Inflammatory macrophage treated with lipopolysaccharide for 4 hours (primary cell): ENCODE data around the gene PACSIN1.
"Not testable (repeated sequence)": the region's sequence is repeated elsewhere in the genome, so short reads cannot be mapped to it uniquely, and the experiment has no call there.

Experiments
- DNase-seq: peaks from one replicate; pipeline ENCODE4 v3.0.0-alpha.2; 2020

PACSIN1 gene

DNA sequence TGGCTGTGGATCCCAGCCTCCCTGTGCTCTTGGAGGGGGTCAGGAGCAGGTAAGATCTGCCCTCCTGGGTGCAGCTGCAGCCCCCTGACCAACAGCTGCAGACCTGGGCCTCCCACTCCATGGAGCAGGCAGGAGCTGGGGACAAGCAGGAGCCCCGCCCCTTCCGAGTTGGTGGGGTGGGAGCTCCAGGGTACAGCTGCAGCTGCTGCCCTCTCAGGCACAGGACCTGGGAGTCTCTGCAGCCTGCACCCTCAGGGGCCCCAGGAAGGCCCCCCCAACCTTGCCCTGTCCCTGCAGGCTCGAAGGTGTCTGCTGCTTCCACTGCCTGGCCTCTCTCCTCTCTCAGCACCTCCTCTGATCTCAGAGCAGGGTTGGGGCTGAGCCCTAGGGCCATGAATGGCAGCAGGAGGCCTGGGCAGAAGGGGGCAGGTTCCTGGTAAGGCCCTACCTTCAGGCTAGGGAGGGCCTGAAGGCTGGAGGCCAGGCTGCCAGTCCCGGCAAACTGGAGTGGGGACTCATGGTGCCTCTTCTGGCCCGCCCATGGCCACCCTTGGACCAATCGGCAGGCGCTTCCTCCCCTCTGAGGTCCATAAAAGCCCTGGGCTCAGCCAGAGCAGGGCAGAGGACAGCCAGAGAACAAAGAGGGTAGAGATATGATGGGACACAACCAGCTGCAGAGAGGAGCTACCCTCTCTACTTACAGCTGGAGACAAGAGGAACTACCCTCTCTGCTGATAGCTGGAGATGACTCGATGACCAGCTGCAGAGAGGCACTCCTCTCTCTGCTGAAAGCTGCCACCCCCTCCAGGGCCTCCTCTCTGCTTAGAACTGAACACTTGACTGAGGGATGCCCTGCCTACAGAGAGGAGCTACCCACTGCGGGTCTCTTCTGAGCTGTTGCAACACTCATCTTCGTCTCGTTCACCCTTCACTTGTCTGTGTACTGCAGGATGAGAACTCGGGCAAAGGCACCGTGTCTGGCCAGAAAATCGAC, 7.8 kb upstream of the PACSIN1 start:
- DNase-seq: peak; percentile 30

DNA sequence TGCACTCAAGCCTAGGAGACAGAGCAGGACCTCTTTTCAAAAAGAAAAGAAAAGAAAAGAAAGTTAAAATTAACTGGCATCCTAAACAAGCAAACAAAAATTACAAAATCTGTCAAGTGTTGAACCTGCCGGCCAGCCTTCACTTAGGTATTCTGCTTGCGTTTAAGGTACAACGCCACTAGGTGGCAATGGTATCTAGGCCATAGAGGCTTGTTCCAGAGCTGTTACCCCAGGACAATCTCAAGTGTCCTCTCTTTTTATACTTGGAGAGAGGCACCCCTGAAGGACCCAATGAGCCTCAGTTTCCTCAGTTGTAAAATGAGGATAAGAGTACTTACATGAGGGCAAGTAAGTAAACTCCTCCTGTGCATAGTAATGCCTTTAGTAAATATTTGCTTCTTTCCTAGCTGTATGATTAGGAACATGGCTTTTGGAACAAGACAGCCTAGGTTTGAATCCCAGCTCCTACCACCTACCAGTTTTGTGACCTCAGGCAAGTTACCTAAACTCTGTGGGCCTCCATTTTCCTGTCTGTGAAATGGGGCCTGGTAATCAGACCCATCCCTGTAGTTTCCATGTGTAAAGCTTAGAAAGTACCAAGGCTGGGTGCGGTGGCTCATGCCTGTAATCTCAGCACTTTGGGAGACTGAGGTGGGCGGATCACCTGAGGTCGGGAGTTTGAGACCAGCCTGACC, 5.8 kb upstream of the PACSIN1 start:
- peak; percentile 65 for DNase-seq

DNA sequence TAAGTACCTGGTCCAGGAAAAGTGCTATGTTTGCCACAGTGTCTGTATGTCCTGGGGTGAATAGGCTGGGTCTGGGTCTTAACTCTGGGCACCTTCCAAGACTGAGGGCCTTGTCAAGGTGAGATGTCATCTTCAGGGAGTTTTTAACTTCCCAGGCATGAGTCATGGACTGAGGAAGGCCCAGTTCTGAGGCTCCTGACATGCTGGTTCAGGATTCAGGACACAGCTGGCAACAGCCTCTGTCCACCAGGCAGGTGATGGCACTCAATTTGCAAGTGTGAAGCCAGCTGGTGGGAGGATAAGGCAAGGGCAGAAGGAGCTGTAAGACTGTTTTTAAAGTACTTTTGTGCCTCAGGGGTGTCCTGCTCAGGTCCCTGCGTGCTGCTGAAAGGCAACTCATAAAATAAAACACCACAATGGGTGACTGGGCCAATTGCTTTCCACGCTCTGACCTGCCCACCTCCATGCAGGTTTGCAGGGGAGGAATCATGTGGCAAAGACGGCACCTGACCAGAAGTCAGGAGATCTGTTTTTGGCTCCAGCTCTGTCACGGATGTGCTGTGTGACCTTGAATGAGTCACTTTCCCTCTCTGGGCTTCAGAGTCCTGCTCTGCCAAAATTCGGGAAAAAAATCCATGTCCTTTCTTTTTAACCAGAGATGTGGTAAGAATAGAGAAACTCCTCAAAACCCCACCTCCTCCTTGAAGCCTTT, 4.9 kb upstream of the PACSIN1 start:
- no peak for DNase-seq

DNA sequence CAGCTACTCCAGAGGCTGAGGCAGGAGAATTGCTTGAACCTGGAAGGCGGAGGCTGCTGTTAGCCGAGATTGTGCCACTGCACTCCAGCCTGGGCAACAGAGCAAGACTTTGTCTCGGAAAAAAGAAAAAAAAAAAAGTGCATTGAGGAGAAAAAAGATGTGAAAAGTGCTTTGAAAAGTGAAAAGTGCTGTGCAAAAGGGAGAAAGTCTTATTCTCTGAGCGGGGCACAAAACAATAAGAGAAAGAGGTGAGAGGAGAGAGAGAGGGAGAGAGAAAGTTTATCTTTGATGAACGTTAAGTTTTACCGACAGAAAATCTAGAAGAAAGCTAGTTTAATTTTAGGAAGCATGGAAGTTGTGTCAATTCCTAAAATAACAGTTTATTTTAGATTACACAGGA, 3.9 kb upstream of the PACSIN1 start:
- no peak for DNase-seq

DNA sequence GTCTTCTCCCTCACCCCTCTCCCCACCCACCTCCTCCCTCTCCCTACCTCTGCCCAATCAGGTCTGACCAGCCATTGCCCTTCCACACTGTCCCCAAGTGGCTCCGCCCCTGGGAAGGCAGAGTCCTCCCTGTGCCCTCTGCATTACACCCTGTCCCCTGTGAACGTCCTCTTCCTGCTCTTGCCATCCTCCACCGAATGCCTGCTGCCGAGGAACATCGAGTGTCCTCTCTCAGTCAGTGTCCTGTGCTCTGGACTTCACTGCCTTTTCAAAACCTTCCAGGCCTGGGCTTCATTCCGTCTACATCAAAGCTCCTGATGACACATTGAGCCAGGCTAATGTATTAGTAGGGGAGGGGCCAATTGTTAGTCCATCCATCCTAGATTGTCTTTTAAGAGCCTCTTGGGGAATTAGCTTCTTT, 3.3 kb upstream of the PACSIN1 start:
- DNase-seq: peak; percentile 18

DNA sequence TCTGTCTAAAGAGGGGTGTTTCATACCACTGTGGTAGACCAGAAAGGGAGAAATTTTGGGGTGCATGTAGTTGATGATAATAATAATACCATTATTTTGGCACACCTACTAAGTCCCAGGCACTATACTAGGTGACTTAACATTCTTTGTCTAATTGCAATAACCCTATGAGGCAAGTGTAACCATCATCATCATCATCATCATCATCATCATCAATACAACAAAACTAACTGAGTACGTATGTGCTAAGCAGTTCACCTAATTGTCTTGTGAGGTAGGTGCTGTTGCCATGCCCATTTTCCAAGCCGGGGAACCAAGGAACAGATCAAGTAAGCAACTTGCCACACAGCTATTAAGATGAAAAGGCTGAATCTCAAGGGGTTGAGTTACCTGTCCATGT, 2.6 kb upstream of the PACSIN1 start:
- no peak for DNase-seq

DNA sequence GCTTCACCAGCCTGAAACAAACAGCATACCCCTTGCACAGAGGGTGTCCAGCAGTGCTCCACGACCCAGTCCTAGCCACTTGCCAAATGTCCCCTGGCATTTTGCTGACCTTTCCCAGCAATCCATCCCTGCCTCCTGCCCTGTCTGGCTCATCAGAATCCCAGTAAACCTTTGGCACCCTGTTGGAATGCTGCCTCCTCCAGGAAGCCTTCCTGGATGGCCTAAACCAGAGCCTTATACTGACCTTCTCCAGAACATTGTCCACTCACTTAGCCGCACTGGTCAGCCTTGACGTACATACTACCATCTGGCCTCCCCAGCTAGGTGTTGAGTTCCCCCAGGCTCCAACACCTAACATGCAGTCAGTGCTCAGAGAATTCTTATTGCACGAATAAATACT, 2.0 kb upstream of the PACSIN1 start:
- no peak for DNase-seq

DNA sequence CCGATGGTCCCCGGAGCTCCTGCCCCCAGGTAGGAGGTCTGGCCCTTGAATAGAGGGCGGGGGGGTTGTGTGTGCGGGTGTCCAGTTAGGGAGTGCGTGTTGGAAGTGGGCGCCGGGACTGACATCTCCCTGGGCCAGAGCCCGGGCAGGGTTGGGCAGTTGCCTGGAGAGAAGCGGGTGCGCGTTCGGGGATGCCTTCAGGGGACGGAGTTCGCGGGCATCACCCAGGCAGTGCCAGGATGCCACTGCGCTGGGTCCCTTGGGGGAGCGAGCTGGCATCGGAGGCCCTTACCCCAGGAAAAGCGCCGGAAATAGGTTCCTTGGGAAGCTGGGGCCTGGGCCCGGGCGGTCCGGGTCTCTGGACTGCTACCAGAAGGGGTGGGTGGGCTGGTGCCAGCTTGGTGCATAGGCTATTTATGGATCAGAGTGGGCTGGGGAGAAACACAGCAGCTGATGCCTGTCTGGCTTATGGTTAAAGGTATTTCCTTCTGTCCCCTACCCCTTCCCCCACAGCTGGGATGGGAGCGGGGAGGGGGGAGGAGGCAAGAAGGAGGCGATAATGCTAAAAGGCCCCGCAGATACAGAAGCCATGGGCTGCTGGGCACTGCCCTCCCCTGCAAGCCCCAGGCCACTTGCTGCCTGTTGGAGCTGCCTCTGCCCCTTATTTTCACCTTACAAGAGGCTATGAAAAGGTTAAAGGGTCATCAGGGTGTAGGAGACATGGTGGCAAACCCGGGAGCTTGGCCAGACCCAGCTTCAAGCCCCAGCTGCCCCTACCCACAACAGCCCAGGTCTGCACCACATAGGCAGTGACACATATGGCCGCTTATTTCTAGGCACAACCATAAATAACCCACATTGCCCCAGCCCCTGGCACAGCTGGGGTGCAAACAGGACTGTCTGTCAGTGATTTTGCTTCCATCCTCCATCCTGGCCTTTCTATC, 638 bp downstream of the PACSIN1 start:
- no peak for DNase-seq

DNA sequence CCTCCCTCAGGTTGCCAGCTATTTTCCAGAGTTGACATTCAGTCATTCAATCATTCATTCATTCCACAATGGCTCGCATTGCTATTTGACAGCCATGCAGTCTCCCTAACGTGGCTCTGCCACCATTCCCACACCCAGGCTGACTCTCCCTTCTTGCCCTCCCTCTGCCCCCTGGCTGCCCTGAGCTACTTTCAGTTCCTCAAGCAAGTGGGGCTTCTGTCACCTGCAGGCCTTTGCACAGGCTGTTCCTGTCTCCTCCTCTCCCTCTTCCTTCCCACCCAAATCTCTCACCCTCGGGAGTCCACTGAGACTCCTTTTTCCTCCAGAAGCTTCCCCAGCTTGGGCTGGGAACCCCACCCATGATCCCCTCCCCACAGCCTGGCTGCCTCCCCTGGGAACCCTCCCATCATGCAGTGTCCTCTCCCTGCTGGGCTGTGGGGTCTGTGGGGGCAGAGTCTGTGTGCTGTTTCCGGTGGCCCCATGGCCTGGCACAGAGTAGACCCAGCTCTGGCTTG, 2.6 kb downstream of the PACSIN1 start:
- peak; percentile 10 for DNase-seq

DNA sequence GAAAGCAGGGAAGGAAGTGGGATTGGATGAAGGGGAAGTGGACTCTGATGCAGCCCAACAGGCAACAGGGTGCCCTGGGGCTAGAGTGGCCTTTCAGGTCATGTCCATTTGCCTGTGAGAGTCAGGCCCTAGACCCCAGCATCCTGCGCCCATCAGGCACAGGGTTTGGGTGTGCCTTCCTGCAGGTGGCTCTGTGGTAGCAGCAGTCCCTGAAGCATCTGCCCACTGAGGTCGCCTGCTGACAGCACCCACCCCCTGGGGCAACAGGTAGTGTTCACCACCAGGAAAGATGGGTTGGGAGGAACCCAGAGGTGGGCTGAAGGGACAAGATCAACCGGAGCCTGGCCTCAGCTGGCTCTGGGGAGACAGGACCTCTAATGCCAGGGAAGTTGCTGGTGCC, 3.6 kb downstream of the PACSIN1 start:
- no peak for DNase-seq

DNA sequence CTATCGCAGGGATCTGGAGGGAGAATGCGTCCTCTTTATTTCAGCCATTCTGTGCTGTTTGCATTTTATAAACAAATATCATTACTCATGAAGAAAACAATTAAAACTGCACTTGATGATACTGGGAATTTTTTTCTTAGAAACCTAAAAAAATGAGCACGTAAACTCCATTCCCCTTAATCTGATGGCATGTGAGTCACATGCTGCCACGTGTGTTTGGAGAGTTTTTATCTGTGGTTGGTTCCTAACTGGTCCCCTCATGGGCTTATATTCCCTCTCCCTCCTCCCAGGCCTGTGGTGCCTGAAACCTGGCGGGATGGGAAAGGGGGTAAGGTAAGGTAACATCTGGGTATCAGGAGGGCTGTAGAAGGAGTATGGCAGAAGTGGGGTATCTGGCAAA, 6.5 kb downstream of the PACSIN1 start:
- no peak for DNase-seq

DNA sequence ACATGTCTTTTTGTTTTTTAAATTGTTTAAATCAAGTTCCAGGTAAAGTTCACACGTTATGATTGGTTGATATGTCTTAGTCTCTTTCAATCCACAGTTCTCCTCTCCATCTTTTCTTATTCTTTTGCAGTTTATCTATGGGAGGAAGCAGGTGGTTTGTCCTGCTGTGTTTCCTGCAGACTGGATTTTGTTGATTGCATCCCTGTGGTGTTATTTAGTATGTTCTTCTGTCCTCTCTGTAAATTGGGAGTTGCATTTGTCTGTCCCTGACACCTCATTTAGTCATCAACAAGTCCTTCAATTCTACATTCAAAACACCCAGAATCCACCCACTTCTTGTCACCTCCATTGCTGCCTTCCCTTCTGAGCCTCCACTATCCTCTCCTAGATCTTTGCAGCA, 8.1 kb downstream of the PACSIN1 start:
- no peak for DNase-seq

DNA sequence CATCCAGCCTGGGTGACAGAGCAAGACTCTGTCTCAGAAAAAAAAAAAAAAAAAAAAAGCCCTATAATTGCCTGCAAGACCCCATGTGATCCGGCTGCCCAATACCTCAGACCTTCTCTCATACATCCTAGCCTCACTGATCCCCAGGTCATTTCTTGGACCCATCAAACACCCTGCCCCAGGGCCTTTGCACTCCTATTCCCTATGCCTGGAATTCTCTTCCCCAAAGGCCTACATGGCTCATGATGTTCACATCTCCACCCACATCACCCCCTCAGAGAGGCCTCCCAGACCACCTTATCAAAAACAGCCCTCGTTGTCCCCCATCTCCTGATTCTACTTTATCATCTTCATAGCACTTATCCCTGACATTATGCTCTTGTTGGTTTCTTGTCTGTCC, 8.9 kb downstream of the PACSIN1 start:
- no peak for DNase-seq

DNA sequence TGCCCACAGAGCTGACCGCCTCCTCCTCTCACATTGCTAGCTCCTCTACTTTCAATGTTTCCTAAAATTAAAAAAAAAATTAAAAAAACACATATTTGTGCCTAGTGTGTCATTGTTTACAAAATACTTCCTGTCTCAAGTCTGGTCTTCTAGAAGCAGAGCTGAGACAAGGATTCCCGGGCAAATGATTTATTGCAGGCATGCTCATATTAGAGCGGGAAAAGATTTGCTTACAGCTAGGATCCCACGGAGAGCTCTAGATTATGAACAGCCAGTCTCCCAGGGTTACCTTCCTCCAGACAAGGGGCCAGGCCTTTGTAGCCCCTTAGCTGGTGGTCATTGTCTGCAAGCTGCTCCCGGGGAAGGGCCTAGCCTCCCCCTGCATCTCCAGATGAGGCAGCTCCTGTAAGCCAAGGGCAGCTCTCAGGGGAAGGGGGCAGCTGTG, 9.4 kb downstream of the PACSIN1 start:
- DNase-seq: no peak

DNA sequence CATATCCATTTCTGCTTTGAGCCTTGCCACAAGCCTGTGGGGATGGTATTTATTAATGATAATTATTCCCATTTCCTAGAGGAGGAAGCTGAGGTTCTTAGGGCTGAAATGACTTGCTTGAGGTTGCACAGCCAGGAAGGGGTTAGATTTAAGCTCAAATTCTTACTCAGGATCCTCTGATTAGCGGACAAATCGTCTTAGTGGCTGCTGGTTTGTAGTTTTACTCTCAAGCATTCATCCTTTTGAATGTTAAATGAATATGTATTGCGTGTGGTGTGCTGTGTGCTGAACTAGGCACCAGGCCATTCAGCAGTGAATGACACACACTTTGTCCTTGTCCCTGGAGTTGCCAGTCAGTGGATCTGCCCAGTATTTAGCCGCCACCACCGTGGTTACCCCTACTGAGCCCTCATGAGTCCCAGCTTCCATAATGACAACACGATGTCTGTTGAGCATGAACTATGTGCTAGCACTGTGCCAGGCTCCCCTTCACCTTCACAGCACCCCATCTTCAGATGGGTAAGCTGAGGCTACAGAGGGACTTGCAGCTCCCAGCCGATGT, 10.0 kb downstream of the PACSIN1 start:
- DNase-seq: no peak

DNA sequence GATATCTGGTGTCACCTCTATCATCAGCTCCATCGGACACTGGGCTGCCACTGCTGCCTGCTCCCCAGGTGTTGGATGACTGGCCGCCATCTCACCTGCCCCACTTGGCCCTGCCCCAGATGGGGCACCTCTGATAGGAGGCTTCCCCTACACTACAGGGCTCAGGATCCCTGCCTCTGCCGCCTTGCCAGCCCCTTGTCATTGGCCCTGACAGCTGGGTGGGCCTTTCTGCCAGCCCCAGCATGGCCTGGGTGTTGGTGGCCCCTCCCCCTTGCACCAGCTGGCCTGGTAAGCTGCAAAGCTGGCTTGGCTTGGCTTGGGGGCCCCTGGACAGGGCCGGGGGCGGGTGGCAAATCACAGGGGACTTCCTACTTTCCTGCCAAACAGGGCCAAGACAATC, 10.6 kb downstream of the PACSIN1 start:
- DNase-seq: no peak

DNA sequence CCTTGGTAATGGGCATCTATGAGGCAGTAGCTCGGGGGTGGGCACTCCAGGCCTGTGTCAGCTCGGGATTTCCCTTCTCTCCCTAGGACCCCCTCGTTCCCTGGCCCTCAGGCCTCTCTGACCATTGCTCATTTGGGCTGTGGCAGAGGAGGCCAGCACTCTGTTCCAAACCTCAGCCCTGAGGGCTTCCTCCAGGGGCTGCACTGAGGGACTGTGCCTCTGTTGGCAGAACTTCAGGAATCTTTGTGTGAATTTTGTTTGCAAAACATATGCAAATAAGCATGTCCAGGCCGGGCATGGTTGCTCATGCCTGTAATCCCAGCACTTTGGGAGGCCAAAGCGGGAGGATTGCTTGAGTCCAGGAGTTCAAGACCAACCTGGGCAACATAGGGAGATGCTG, 11.0 kb downstream of the PACSIN1 start:
- DNase-seq: no peak

DNA sequence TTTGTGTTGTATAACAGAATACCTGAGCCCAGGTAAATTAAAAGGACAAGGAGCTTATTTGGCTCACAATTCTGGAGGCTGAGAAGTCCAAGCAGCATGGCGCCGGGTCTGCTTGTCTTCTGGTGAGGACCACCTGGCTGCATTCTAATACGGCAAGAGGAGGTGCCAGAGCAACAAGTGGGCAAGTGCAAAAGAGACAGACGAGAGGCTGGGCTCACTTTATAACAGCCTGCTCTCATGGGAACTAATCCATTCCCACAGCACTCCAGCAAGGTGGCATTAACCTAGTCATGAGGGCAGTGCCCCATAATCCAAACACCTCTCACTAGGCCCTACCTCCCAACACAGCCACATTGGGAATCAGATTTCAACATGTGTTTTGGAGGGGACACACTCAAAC, 12.9 kb downstream of the PACSIN1 start:
- DNase-seq: no peak

DNA sequence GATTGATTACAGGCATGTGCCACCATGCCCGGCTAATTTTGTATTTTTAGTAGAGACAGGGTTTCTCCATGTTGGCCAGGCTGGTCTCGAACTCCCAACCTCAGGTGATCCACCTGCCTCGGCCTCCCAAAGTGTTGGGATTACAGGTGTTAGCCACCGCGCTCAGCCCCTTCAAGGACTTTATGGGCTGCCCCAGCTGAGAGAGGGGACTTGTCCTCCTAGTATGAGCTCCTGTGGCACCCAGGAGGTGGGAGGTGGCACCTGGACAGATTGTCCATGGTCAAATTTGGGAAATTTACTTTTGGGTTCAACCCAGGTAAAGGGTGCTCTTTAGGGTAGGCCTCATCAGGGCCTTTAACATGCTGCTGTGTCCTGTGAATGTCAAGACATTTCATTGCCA, 17.9 kb downstream of the PACSIN1 start:
- DNase-seq: not testable (repeated sequence)

DNA sequence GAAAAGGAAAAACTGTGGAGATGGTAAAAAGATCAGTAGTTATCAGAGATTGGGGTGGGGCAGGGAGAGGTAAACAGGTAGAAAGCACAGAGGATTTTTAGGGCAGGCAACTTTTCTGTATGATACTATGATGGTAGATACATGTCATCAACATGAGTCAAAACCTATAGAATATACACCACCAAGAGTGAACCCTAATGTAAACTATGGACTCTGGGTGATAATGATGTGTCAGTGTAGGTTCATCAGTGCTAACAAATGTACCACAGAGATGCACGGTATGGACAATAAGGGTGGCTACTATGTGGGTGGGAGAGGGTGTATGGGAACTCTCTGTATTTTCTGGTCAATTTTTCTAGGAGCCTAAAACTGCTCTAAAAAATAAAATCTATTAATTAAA, 18.5 kb downstream of the PACSIN1 start:
- DNase-seq: no peak

DNA sequence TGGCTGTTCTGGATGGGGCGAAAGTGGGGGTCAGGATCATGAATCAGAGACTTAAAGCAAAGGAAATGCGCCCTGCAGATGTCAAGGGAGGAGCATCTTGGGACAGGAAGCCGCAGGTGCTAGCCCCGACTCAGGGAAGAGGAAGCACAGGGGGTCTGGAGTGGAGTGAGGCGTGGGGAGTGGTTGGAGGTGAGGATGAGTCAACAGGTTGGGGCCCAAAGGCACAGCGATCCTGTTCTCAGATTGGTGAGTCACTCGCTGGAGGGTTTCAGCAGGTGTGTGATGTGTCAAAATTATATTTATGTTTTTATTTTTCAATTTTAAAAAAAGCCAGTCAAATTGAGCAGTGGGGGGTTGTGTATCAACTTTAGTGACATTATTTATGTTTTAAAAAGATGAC, 19.0 kb downstream of the PACSIN1 start:
- DNase-seq: no peak
